ENCODE results near the gene REV3L. TPM values are rescaled to one million over a fixed set of nuclear protein-coding genes. Genes with fewer than 3 reads are reported as not detected.

The REV3L gene
- total and polyA plus RNA-seq, 2 of the 13 experiments (the other 11 are each of a cell fraction or from before 2014, with no cell fraction given), result 12.8 to 31.3 TPM

- no peak for TF ChIP-seq USF2 (IDR thresholded peaks at IDR 0.05; ENCODE audit: low read depth, low read length)
- peak; percentile 62 for TF ChIP-seq USF2 (CRISPR knock-in tag; IDR thresholded peaks at IDR 0.05; ENCODE audit: borderline replicate concordance)
- no peak; the same call in 1 of the 2 replicates for TF ChIP-seq ZNF558 (CRISPR knock-in tag; IDR thresholded peaks at IDR 0.05; ENCODE audit: borderline replicate concordance)
- TF ChIP-seq PRMT3 (CRISPR knock-in tag; IDR thresholded peaks at IDR 0.05; ENCODE audit: borderline replicate concordance, low read depth), result peak; percentile 94
- peak; percentile 84; the same call in 1 of the 2 replicates for TF ChIP-seq ZNF264 (CRISPR knock-in tag; IDR thresholded peaks at IDR 0.05)
- TF ChIP-seq TFDP2 (CRISPR knock-in tag; IDR thresholded peaks at IDR 0.05), result peak; percentile 72
- peak; percentile 10; the same call in 1 of the 2 replicates for TF ChIP-seq MTA1 (CRISPR knock-in tag; IDR thresholded peaks at IDR 0.05; ENCODE audit: borderline replicate concordance)
- TF ChIP-seq ZNF414 (CRISPR knock-in tag; IDR thresholded peaks at IDR 0.05), result no peak
- 0 out of 2 replicates have a peak, but pooled peaks have one; percentile 58 for TF ChIP-seq SAFB2 (CRISPR knock-in tag; IDR thresholded peaks at IDR 0.05; ENCODE audit: borderline replicate concordance, low read depth)
- 0 out of 2 replicates have a peak, but pooled peaks have one; percentile 57 for TF ChIP-seq CHD4 (IDR thresholded peaks at IDR 0.05; ENCODE audit: borderline replicate concordance, low read length)
- TF ChIP-seq REXO4 (CRISPR knock-in tag; IDR thresholded peaks at IDR 0.05; ENCODE audit: borderline replicate concordance), result 0 out of 2 replicates have a peak, but pooled peaks have one; percentile 36
- peak; percentile 25; the same call in 1 of the 2 replicates for TF ChIP-seq ZNF770 (CRISPR knock-in tag; IDR thresholded peaks at IDR 0.05)
- TF ChIP-seq ZMYM2 (CRISPR knock-in tag; IDR thresholded peaks at IDR 0.05), result peak; percentile 87
- TF ChIP-seq ZNF547 (CRISPR knock-in tag; IDR thresholded peaks at IDR 0.05), result peak; percentile 56; the same call in 1 of the 2 replicates
- TF ChIP-seq GLI4 (CRISPR knock-in tag; IDR thresholded peaks at IDR 0.05; ENCODE audit: borderline replicate concordance), result 0 out of 2 replicates have a peak, but pooled peaks have one; percentile 23
- TF ChIP-seq SSRP1 (CRISPR knock-in tag; IDR thresholded peaks at IDR 0.05), result 0 out of 2 replicates have a peak, but pooled peaks have one; percentile 84
- TF ChIP-seq ZNF761 (CRISPR knock-in tag; conservative IDR thresholded peaks at IDR 0.05), result no peak; the same call in 1 of the 2 replicates
- no peak for TF ChIP-seq ZNF432 (CRISPR knock-in tag; IDR thresholded peaks at IDR 0.05; ENCODE audit: borderline replicate concordance)
- TF ChIP-seq ZSCAN22 (CRISPR knock-in tag; IDR thresholded peaks at IDR 0.05), result 0 out of 2 replicates have a peak, but pooled peaks have one; percentile 75
- peak; percentile 60; the same call in 1 of the 2 replicates for TF ChIP-seq GABPB1 (CRISPR knock-in tag; IDR thresholded peaks at IDR 0.05)
- TF ChIP-seq ZNF335 (CRISPR knock-in tag; IDR thresholded peaks at IDR 0.05), result 0 out of 2 replicates have a peak, but pooled peaks have one; percentile 8
- TF ChIP-seq SNAI1 (CRISPR knock-in tag; IDR thresholded peaks at IDR 0.05; ENCODE audit: borderline replicate concordance), result 0 out of 2 replicates have a peak, but pooled peaks have one; percentile 23
Observed at GRCh38 chr6:111483736-111484632, 966 bp upstream of the REV3L start (continued).

Measured in HepG2 (cell line).